K562 (cell line): Measurements from ENCODE around the gene MGA. TPM values are rescaled to one million over a fixed set of nuclear protein-coding genes. Genes with fewer than 3 reads are reported as not detected.

ENCODE experiments used
- ATAC-seq: fragments of 200-7000 bp; cut with Tn5 transposase; 3 replicates; pipeline ENCODE4 v1.9.1; 2020; ENCODE audit warnings: moderate library complexity
- BruUV-seq: library from RNA; stranded (reverse); fragments of 400-500 nt; replicated peaks from 2 replicates; lab custom pipeline; 2021; lab: Mats Ljungman, UMichigan
- CTCF ChIA-PET: fragments of 300-600 bp; formaldehyde crosslinking; extraction: SDS; loops from one replicate; lab custom pipeline; 2021; ENCODE audit warnings: low intra/inter-chr PET ratio; lab: Yijun Ruan, JAX
- POLR2A ChIA-PET: fragments of 300-600, 350-650 bp; sonication (Branson Sonifier 250); formaldehyde crosslinking; extraction: SDS; loops from one replicate; lab custom pipeline; 2021; ENCODE audit warnings: antibody characterized with exemption, inconsistent platforms; lab: Yijun Ruan, JAX
- DNase-seq, 4 experiments: peaks; one replicate each; pipeline versions ENCODE4 v3.0.0 to v3.0.0-alpha.2; 2011 to 2018; ENCODE audit warnings: low spot score in 3 of 4, mixed read lengths in 3 of 4; ENCODE audit errors: extremely low read depth in 1 of 4
- FAIRE-seq: peaks from 2 replicates; lab custom pipeline; 2011; peaks lifted over from hg19 to GRCh38; lab: Jason Lieb, UNC
- H2AFZ ChIP-seq: 2 replicates; pipeline ENCODE4 v1.6.0; 2011; ENCODE audit warnings: low read depth, low read length, control low read depth, inconsistent platforms
- H3K27ac ChIP-seq: fragments of 200-600 bp; 3 replicates; pipeline ENCODE4 v1.8.0; 2011; ENCODE audit warnings: low read depth, mild to moderate bottlenecking, control low read depth, inconsistent platforms, low read length, moderate library complexity, mixed read lengths; ENCODE audit errors: extremely low read depth
- H3K27me3 ChIP-seq, 2 experiments: fragments of 300-600 bp in 1 of 2; 2 replicates in 1 of 2; 3 replicates in 1 of 2; pipeline versions ENCODE4 v1.6.0 to v1.8.0; 2011; ENCODE audit warnings: inconsistent platforms in 2 of 2, low read length in 2 of 2, mild to moderate bottlenecking in 1 of 2, mixed read lengths in 1 of 2, moderate library complexity in 1 of 2; ENCODE audit not compliant: control insufficient read depth in 2 of 2, insufficient read depth in 2 of 2
- H3K36me3 ChIP-seq: fragments of 300-600 bp; 3 replicates; pipeline ENCODE4 v1.8.0; 2011; ENCODE audit warnings: mild to moderate bottlenecking, low read length, inconsistent platforms; ENCODE audit not compliant: control insufficient read depth, insufficient read depth
- H3K4me1 ChIP-seq, 2 experiments: fragments of 200-600 bp in 1 of 2; replicated peaks in 1 of 2; 2 replicates in 1 of 2; 3 replicates in 1 of 2; pipeline versions ENCODE4 v1.5.1 to v1.8.0; 2011; ENCODE audit warnings: inconsistent platforms in 2 of 2, low read length in 2 of 2, mild to moderate bottlenecking in 1 of 2, mixed read lengths in 1 of 2, moderate library complexity in 1 of 2; ENCODE audit not compliant: control insufficient read depth in 2 of 2, insufficient read depth in 2 of 2
- H3K4me2 ChIP-seq: 2 replicates; pipeline ENCODE4 v1.6.1; 2011; ENCODE audit warnings: low read length, control low read depth, inconsistent platforms, mixed read lengths; ENCODE audit not compliant: insufficient read depth
- H3K4me3 ChIP-seq: fragments of 200-600 bp; sonication (generic), shearing (Covaris generic); 2 replicates; pipeline ENCODE4 v1.5.1; 2016; ENCODE audit warnings: control low read depth, inconsistent platforms
- H3K79me2 ChIP-seq: fragments of 200-600 bp; 3 replicates; pipeline ENCODE4 v1.8.0; 2011; ENCODE audit warnings: low read length, inconsistent platforms; ENCODE audit not compliant: control insufficient read depth, insufficient read depth
- H3K9ac ChIP-seq, 2 experiments: 2 replicates each; pipeline versions ENCODE4 v1.6.0 to v1.6.1; 2011; ENCODE audit warnings: low read depth in 2 of 2, low read length in 2 of 2, control low read depth in 1 of 2, inconsistent platforms in 1 of 2, mild to moderate bottlenecking in 1 of 2, mixed read lengths in 1 of 2; ENCODE audit not compliant: insufficient read depth in 1 of 2
- H3K9me1 ChIP-seq: one replicate; pipeline ENCODE4 v1.6.0; 2011; ENCODE audit warnings: inconsistent platforms, mild to moderate bottlenecking, low read length, moderate library complexity; ENCODE audit not compliant: control insufficient read depth, insufficient read depth
- H3K9me3 ChIP-seq: replicated peaks from 2 replicates; pipeline ENCODE4 v1.5.1; 2011; ENCODE audit warnings: low read depth, low read length, inconsistent platforms; ENCODE audit not compliant: control insufficient read depth, insufficient read depth
- H4K20me1 ChIP-seq: replicated peaks from 2 replicates; pipeline ENCODE4 v1.6.1; 2011; ENCODE audit warnings: low read length, inconsistent platforms, mixed read lengths; ENCODE audit not compliant: control insufficient read depth, insufficient read depth
- ELF4 ChIP-seq: fragments of 450-650 bp; formaldehyde crosslinking; IDR thresholded peaks from 2 replicates; pipeline ENCODE4 v1.4.0; 2022; ENCODE audit warnings: missing genetic modification characterization
- RBFOX2 ChIP-seq: fragments of 200-400 bp; formaldehyde crosslinking; IDR thresholded peaks from 2 replicates; pipeline ENCODE4 v1.6.1; 2017; ENCODE audit warnings: low read depth, mild to moderate bottlenecking, low read length, moderate library complexity
- RNF2 ChIP-seq: sonication (generic); IDR thresholded peaks from 2 replicates; pipeline ENCODE4 v1.6.1; 2016
- TAL1 ChIP-seq: fragments of 450-650 bp; IDR thresholded peaks from 2 replicates; pipeline ENCODE4 v1.6.1; 2016; ENCODE audit warnings: mild to moderate bottlenecking
- ZNF707 ChIP-seq: fragments of 250-450 bp; sonication (Bioruptor Pico); conservative IDR thresholded peaks from 2 replicates; pipeline ENCODE4 v1.8.0; 2022; ENCODE audit warnings: inconsistent platforms, mild to moderate bottlenecking, moderate library complexity
- WGBS: fragments of 100-300 bp; shearing (Covaris generic); methylation state at CpG from one replicate; pipeline ENCODE4 v1.1.6; 2016; ENCODE audit warnings: low coverage, mixed read lengths; ENCODE audit not compliant: insufficient coverage; ENCODE audit errors: missing lambda C conversion rate; 5-methylcytosine and 5-hydroxymethylcytosine counted together
- in situ Hi-C: fragments of 300-500 bp; cut with MboI; formaldehyde crosslinking; loops from 4 replicates; pipeline ENCODE4 v1.15.0; 2018; ENCODE audit warnings: inconsistent platforms, mixed read lengths
- intact Hi-C: fragments of 100-400 bp; cut with micrococcal nuclease; formaldehyde crosslinking; loops from 2 replicates; pipeline ENCODE4 v1.14.2; 2022
- polyA plus RNA-seq, 8 experiments: library from polyadenylated mRNA; depleted of rRNA in 4 of 8; stranded (reverse) in 5 of 8; unstranded in 3 of 8; fragments of >200 nt; fragmentation: Nextera tagmentation in 2 of 8; fragmentation: Illumina TruSeq in 1 of 8; extraction: Ambion mirVana in 2 of 8; extraction: Trizol in 1 of 8; gene quantifications; 2 replicates each; pipeline versions ENCODE4 v1.2.1 to v1.2.3, GENCODE V29; 2011 to 2014; ENCODE audit warnings: inconsistent platforms in 1 of 8, missing spikeins in 1 of 8
- total RNA-seq, 7 experiments: library from RNA; depleted of rRNA in 6 of 7; stranded (reverse); fragments of >200 nt in 6 of 7; fragmentation: Illumina TruSeq in 2 of 7; extraction: Trizol in 2 of 7; gene quantifications; 2 replicates each; pipeline versions ENCODE4 v1.2.1 to v1.2.3, GENCODE V29; 2011 to 2021; ENCODE audit warnings: low replicate concordance in 1 of 7
- TF ChIP-seq, protein P1 (sequence below): sonication (generic); formaldehyde crosslinking; IDR thresholded peaks from 2 replicates; pipeline ENCODE4 v1.8.0; 2022; ENCODE audit warnings: mild to moderate bottlenecking, missing genetic modification reagents
- TF ChIP-seq, protein P2 (sequence below), 2 experiments: fragments of 450-650 bp in 1 of 2; sonication (generic) in 1 of 2; formaldehyde crosslinking in 1 of 2; IDR thresholded peaks; 2 replicates each; pipeline versions ENCODE4 v1.7.1 to v1.9.0; 2016 to 2022; ENCODE audit warnings: inconsistent platforms in 1 of 2, mild to moderate bottlenecking in 1 of 2, missing genetic modification reagents in 1 of 2
- TF ChIP-seq, protein P3 (sequence below): sonication (generic); formaldehyde crosslinking; IDR thresholded peaks from 2 replicates; pipeline ENCODE4 v1.8.0; 2022; ENCODE audit warnings: mild to moderate bottlenecking, missing genetic modification reagents, borderline replicate concordance
- TF ChIP-seq, protein P4 (sequence below): fragments of 250-450 bp; sonication (Bioruptor Pico); IDR thresholded peaks from 2 replicates; pipeline ENCODE4 v1.8.0; 2021; ENCODE audit warnings: moderate library complexity, mild to moderate bottlenecking, inconsistent platforms

Gene MGA
- total and polyA plus RNA-seq, 9 of the 15 experiments (the other 6 are each of a cell fraction or from before 2014, with no cell fraction given) = 4.7 to 56.1 (median 21.1) TPM

DNA sequence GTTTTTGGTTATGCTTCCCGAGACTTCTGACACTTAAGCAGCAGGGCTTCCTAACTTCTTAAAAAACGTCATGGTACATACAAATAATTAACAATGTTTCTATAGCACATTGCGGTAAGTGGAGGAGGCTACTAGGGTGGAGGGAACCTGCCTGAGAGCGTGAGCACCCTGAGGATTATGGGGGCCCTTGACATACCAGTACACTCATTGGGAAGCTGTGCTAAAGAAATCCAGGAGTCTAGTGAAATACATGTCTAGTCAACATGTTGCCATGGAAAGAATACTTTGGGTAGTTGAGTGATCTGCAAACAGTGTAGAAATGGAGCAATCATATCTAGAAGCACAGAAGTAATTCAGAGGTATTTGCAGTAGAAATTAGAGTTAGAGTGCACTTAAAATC lies 74.8 kb downstream of the MGA start:
- BruUV-seq = no TSS peak
- Histone ChIP-seq H3K4me3 (no peak overlapping the region), H3K4me1 (no peaks in the 10 kb centered on the region; a peak in 2 of 5 replicates), H3K36me3 (peaks cover 75% of the 10 kb centered on the region), H3K27me3 (no peaks in the 10 kb centered on the region), H3K4me2 (no peak overlapping the region), H3K9me1 (no peaks in the 10 kb centered on the region), H3K27ac (no peak overlapping the region), H3K9ac (no peak overlapping the region), H3K79me2 (no peaks in the 10 kb centered on the region), H3K9me3 (no peaks in the 10 kb centered on the region), H4K20me1 (no peaks in the 10 kb centered on the region), H2AFZ (no peak overlapping the region)
- ATAC-seq (no peak), DNase-seq (no peak), FAIRE-seq (no peak)
- in situ Hi-C loops (no loop called here), intact Hi-C loops (no loop called here)
- ChIA-PET POLR2A (interaction anchor here (0.6 to 0.8 kb wide), 3 partner anchors 8 to 67 kb away, joined by 3 read pairs; no protein-coding TSS in a partner anchor), CTCF (no interaction called here)
- WGBS = 78% methylated on average over 4 of the region's 4 CpGs
- TF ChIP-seq, protein P1, sequence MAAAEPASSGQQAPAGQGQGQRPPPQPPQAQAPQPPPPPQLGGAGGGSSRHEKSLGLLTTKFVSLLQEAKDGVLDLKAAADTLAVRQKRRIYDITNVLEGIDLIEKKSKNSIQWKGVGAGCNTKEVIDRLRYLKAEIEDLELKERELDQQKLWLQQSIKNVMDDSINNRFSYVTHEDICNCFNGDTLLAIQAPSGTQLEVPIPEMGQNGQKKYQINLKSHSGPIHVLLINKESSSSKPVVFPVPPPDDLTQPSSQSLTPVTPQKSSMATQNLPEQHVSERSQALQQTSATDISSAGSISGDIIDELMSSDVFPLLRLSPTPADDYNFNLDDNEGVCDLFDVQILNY (CRISPR knock-in tag) = no peak
- TF ChIP-seq RNF2 = no peak
- no peak for TF ChIP-seq ZNF707 (CRISPR knock-in tag)
- TF ChIP-seq, protein P2, sequence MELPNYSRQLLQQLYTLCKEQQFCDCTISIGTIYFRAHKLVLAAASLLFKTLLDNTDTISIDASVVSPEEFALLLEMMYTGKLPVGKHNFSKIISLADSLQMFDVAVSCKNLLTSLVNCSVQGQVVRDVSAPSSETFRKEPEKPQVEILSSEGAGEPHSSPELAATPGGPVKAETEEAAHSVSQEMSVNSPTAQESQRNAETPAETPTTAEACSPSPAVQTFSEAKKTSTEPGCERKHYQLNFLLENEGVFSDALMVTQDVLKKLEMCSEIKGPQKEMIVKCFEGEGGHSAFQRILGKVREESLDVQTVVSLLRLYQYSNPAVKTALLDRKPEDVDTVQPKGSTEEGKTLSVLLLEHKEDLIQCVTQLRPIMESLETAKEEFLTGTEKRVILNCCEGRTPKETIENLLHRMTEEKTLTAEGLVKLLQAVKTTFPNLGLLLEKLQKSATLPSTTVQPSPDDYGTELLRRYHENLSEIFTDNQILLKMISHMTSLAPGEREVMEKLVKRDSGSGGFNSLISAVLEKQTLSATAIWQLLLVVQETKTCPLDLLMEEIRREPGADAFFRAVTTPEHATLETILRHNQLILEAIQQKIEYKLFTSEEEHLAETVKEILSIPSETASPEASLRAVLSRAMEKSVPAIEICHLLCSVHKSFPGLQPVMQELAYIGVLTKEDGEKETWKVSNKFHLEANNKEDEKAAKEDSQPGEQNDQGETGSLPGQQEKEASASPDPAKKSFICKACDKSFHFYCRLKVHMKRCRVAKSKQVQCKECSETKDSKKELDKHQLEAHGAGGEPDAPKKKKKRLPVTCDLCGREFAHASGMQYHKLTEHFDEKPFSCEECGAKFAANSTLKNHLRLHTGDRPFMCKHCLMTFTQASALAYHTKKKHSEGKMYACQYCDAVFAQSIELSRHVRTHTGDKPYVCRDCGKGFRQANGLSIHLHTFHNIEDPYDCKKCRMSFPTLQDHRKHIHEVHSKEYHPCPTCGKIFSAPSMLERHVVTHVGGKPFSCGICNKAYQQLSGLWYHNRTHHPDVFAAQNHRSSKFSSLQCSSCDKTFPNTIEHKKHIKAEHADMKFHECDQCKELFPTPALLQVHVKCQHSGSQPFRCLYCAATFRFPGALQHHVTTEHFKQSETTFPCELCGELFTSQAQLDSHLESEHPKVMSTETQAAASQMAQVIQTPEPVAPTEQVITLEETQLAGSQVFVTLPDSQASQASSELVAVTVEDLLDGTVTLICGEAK (IDR thresholded peaks at IDR 0.05) = no peak
- TF ChIP-seq, protein P2 (CRISPR knock-in tag; IDR thresholded peaks at IDR 0.05) = no peak
- no peak for TF ChIP-seq RBFOX2
- TF ChIP-seq TAL1 = no peak
- TF ChIP-seq, protein P3, sequence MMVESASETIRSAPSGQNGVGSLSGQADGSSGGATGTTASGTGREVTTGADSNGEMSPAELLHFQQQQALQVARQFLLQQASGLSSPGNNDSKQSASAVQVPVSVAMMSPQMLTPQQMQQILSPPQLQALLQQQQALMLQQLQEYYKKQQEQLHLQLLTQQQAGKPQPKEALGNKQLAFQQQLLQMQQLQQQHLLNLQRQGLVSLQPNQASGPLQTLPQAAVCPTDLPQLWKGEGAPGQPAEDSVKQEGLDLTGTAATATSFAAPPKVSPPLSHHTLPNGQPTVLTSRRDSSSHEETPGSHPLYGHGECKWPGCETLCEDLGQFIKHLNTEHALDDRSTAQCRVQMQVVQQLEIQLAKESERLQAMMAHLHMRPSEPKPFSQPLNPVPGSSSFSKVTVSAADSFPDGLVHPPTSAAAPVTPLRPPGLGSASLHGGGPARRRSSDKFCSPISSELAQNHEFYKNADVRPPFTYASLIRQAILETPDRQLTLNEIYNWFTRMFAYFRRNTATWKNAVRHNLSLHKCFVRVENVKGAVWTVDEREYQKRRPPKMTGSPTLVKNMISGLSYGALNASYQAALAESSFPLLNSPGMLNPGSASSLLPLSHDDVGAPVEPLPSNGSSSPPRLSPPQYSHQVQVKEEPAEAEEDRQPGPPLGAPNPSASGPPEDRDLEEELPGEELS = no peak
- TF ChIP-seq, protein P4, sequence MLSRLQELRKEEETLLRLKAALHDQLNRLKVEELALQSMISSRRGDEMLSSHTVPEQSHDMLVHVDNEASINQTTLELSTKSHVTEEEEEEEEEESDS (CRISPR knock-in tag) = no peak
- no peak for TF ChIP-seq ELF4 (CRISPR knock-in tag)
